ENCODE results near the gene KIF3B.
"Not testable (repeated sequence)": the region's sequence is repeated elsewhere in the genome, so short reads cannot be mapped to it uniquely, and the experiment has no call there.

Gene KIF3B

DNA sequence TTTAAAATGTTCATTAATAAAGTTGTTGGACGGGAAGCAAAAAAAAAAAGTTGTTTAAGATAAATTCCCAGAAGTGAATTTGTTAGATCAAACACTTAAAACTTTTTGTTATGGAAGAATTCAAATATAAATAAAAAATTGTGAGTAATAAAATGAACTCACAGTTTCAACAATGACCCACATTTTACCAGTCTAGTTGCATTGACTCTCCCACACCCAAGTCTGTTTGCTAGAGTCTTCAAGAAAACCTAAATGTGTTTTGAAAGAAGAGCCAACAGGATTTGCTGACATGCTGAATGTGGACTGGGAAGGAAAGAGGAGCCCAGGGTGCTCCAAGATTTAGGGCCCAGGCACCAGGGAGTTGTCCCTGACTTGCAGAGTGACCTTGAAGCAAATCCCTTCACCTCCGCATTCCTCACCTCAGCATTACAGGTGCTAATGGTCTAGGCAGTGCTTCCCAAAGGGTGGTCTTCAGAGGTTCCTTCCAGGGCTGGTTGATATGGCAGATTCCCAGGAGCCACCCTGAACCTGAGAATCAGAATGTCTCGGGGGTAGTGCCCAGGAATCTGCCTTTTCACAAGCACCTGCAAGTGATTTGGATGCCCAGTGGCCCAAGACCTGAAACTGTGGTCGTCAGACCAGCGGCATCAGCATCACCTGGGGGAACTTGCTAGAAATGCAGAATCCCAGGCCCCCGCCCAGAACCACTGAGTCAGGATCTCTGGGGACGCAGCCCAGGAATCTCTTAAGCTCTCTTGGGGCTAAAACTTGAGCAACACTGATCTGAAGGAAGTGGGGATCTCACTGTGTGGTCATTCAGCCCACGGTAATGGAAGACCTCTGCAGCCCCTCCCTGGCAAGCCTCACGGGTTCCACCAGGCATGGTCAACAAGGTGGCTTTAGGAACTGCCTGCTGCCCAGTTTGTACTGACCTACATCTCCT is 38.7 kb upstream of the KIF3B start:
- CTCF ChIA-PET, result no interaction called here
- H3K4me1 Mint-ChIP-seq, result peaks cover 5% of the 10 kb centered on the region
- H3K27me3 Mint-ChIP-seq, result no peaks in the 10 kb centered on the region
- H3K36me3 Mint-ChIP-seq, result peaks cover 28% of the 10 kb centered on the region
- H3K9me3 Mint-ChIP-seq, result no peaks in the 10 kb centered on the region
- H3K4me3 Mint-ChIP-seq, result no peak overlapping the region
- H3K27ac Mint-ChIP-seq, result no peak overlapping the region
- DNase-seq, result no peak

DNA sequence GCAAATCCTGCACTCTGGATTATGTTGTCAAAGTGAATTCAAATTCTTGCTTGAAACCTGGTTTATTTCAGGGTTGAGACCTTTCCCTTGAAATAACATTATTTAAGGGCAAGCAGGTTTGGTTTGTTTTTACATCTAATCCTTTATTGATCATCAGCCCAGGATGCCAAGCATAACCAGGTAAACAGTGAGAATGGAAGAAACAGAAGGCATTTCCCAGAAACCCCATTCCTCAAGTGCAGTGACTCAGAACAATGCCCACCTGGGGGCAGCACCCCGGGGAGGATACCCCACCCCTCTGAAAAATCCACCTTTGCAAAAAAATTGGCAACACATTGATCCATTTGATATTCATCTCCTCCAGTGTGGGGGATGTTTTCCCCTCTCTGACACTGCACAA is 37.2 kb upstream of the KIF3B start:
- no peak overlapping the region for H3K4me3 Mint-ChIP-seq
- no peaks in the 10 kb centered on the region for H3K4me1 Mint-ChIP-seq
- H3K27me3 Mint-ChIP-seq, result no peaks in the 10 kb centered on the region
- CTCF ChIA-PET, result no interaction called here
- no peak overlapping the region for H3K27ac Mint-ChIP-seq
- H3K36me3 Mint-ChIP-seq, result peaks cover 16% of the 10 kb centered on the region
- no peak for DNase-seq
- H3K9me3 Mint-ChIP-seq, result no peaks in the 10 kb centered on the region

DNA sequence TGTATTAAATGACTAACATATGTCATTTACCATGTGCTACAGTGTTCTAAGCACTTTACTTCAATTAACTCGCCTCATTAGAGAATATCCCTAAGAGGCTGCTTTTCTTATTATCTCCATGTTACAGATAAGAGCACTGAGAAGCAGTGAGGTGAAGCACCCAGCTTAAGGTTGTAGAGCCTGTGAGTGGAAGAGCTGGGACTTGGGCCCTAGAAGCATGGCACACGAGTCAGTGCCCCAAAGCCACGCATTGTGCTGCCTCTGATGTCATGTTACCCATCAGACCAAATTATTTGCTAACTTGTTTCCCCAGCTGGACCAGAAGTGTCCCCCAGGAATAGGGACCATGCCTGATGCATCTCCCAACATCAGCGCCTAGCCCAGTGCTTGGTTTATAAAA is 35.6 kb upstream of the KIF3B start:
- CTCF ChIA-PET, result interaction anchor here (1.0 kb wide), 1 partner anchor 11 kb away, joined by 3 read pairs; no protein-coding TSS in a partner anchor
- no peak overlapping the region for H3K4me3 Mint-ChIP-seq
- H3K36me3 Mint-ChIP-seq, result peaks cover 6% of the 10 kb centered on the region
- H3K27me3 Mint-ChIP-seq, result no peaks in the 10 kb centered on the region
- no peak overlapping the region for H3K27ac Mint-ChIP-seq
- no peaks in the 10 kb centered on the region for H3K4me1 Mint-ChIP-seq
- DNase-seq, result no peak
- H3K9me3 Mint-ChIP-seq, result no peaks in the 10 kb centered on the region

DNA sequence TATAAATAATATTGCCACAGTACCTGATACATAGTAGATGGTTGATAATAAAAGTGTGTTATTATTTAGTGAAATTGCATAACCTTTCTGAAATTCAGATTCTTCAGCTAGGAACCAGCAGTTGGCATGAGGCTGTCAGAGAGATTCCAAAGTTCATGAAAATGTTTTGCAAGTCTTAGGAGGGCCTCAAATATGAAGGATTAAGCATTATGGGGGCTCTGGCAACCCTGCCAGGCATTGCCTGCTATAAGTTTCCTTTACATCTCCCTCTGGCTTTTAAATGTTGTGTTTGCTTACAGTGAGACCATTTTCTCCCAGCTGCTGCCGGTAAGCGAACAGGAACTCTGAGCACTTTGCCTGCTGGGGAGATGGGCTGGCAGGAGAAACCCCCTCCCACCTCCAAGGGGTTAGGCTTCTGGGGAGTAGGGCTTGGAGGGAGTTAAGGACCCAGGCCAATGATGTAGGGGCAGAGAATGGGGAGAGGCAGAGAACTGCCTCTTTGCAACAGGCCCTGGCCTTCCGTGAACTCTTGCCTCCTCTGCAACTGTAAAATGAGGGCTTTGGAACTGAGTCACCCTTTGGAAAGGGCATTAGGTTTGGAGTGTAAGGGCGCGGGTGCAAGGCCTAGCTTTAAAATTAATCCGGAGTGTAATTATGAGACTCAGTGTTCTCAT is 33.2 kb upstream of the KIF3B start:
- DNase-seq, result no peak
- H3K27ac Mint-ChIP-seq, result no peak overlapping the region
- no peak overlapping the region for H3K4me3 Mint-ChIP-seq
- peaks cover 4% of the 10 kb centered on the region for H3K4me1 Mint-ChIP-seq
- no peaks in the 10 kb centered on the region for H3K27me3 Mint-ChIP-seq
- H3K36me3 Mint-ChIP-seq, result no peaks in the 10 kb centered on the region
- CTCF ChIA-PET, result interaction anchor here (2.0 kb wide), 1 partner anchor 12 kb away, joined by 6 read pairs; no protein-coding TSS in a partner anchor
- no peaks in the 10 kb centered on the region for H3K9me3 Mint-ChIP-seq

DNA sequence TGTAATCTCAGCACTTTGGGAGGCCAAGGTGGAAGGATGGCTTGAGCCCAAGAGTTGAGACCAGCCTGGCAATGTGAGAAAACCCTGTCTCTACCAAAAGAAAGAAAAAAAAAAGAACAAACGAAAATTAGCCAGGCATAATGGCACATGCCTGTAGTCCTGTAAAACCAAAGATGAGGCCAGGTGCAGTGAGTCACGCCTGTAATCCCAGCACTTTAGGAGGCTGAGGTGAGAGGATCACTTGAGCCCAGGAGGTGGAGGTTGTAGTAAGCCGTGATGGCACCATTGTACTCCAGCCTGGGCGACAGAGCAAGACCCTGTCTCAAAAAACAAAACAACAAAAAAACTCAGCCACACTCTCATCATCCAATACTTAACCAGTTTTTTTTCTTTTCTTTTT is 32.5 kb upstream of the KIF3B start:
- DNase-seq, result no peak
- CTCF ChIA-PET, result interaction anchor here (2.0 kb wide), 1 partner anchor 13 kb away, joined by 6 read pairs; no protein-coding TSS in a partner anchor
- no peaks in the 10 kb centered on the region for H3K36me3 Mint-ChIP-seq
- no peak overlapping the region for H3K27ac Mint-ChIP-seq
- H3K4me3 Mint-ChIP-seq, result no peak overlapping the region
- no peaks in the 10 kb centered on the region for H3K27me3 Mint-ChIP-seq
- H3K9me3 Mint-ChIP-seq, result no peaks in the 10 kb centered on the region
- peaks cover 10% of the 10 kb centered on the region for H3K4me1 Mint-ChIP-seq

DNA sequence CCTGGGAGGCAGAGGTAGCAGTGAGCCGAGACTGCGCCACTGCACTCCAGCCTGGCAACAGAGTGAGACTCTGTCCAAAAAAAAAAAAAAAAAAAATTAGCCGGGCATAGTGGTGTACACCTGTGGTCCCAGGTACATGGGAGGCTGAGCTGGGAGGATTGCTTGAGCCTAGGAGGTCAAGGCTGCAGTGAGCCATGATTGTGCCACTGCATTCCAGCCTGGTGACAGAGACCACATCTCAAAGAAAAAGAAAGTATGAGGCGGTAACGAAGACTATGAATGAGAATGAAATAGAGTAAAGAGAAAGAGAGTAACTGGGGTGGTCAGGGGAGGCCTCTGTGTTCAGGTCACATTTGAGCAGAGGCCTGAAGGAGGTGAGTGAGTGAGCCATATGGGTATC is 31.2 kb upstream of the KIF3B start:
- DNase-seq, H3K27ac Mint-ChIP-seq, CTCF ChIA-PET, H3K4me1 Mint-ChIP-seq, H3K36me3 Mint-ChIP-seq, H3K27me3 Mint-ChIP-seq, H3K4me3 Mint-ChIP-seq, H3K9me3 Mint-ChIP-seq: not testable (repeated sequence)

DNA sequence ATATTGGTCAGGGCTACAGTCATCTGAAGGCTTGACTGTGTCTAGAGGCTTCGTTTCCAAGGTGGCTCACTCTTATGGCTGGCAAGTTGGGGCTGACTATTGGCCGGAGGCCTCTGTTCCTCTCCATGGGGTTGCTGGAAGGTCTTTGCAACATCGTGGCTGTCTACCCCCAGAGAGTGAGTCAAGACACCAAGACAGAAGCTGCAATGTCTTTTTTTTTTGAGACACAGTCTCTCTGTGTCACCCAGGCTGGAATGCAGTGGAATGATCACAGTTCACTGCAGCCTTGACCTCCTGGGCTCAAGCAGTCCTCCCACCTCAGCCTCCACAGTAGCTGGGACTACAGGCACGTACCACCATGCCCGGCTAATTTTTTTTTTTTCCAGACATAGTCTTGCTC is 29.4 kb upstream of the KIF3B start:
- Mint-ChIP-seq H3K9me3 (no peaks in the 10 kb centered on the region), H3K4me3 (no peak overlapping the region), H3K36me3 (peaks cover 2% of the 10 kb centered on the region), H3K4me1 (peaks cover 20% of the 10 kb centered on the region), H3K27ac (no peak overlapping the region), H3K27me3 (no peaks in the 10 kb centered on the region)
- no peak for DNase-seq
- CTCF ChIA-PET, result no interaction called here

DNA sequence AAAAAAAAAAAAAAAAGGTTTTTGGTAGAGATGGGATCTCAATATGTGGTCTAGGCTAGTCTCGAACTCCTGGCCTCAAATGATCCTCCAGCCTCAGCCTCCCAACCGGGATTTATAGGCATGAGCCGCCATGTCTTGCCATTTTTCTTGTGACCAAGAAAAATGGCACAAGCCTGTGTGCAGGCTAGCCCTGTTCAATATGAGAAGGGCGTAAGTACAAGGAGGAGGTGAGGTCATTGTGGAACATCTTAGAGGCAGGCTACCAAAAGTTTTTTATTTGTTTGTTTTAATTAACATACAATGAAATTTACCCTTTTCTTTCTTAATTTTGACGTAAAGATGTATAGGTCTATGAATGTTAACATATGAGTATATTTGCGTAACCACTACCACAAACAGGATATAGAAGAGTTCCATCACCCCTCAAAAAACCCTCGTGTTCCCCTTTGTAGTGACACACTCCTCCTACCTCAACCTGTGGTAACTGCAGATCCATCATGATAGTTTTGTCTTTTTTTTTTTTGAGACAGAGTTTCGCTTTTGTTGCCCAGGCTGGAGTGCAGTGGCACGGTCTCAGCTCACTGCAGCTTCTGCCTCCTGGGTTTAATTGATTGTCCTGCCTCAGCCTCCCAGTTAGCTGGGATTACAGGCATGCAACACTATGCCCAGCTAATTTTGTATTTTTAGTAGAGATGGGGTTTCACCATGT is 28.3 kb upstream of the KIF3B start:
- no peak overlapping the region for H3K4me3 Mint-ChIP-seq
- peak overlapping the region; percentile 81 for H3K27ac Mint-ChIP-seq
- CTCF ChIA-PET, result interaction anchor here (0.6 to 0.7 kb wide), 2 partner anchors 16 to 403 kb away, joined by 3 read pairs; no protein-coding TSS in a partner anchor
- peaks cover 23% of the 10 kb centered on the region for H3K4me1 Mint-ChIP-seq
- peak; percentile 56 for DNase-seq
- no peaks in the 10 kb centered on the region for H3K9me3 Mint-ChIP-seq
- no peaks in the 10 kb centered on the region for H3K27me3 Mint-ChIP-seq
- H3K36me3 Mint-ChIP-seq, result peaks cover 2% of the 10 kb centered on the region

DNA sequence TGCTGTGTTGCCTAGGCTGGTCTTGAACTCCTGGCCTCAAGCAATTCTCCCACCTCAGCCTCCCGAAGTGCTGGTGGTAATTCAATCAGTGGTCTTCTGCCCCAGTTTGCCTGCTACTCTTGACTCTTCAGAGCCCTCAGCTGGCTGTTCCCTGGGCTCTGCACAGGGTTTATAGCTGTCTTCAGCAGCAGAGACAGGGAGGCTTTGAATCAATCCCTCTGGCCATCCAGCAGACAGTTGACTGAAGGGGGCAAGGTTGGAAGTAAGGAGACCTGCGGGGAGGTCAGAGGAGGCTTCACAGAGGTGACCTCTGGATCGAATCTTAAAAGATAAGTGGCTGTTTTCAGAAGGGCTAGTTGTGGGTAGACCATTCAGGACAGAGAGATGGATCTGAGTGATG is 26.0 kb upstream of the KIF3B start:
- Mint-ChIP-seq H3K9me3 (no peaks in the 10 kb centered on the region), H3K36me3 (peaks cover 2% of the 10 kb centered on the region), H3K27me3 (no peaks in the 10 kb centered on the region), H3K4me1 (peaks cover 23% of the 10 kb centered on the region), H3K27ac (no peak overlapping the region), H3K4me3 (no peak overlapping the region)
- CTCF ChIA-PET, result no interaction called here
- no peak for DNase-seq

DNA sequence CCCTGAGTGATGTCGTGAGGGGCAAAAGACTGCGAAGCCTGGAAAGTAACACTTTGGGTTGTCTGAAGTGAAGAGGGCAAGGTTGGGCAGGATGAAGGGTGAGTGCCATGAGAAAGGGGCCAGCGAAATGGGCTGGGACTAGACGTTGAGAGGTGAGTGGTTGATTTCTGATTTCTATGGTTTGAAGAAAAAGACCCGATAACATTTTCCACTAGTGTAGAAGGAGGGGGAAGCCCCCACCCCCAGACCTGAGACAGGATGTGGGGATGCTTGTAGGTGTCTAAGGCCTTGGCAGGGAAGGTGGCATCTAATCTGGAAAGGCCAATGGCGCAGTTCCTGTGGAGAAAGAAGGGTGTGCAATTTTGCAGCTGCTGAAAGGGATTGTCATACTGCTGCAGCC is 25.3 kb upstream of the KIF3B start:
- Mint-ChIP-seq H3K9me3 (no peaks in the 10 kb centered on the region), H3K27ac (peak overlapping the region; percentile 45), H3K27me3 (no peaks in the 10 kb centered on the region), H3K4me3 (no peak overlapping the region), H3K36me3 (peaks cover 2% of the 10 kb centered on the region), H3K4me1 (peaks cover 25% of the 10 kb centered on the region)
- peak; percentile 42 for DNase-seq
- CTCF ChIA-PET, result interaction anchor here (1.2 kb wide), 1 partner anchor 11 kb away, joined by 3 read pairs; no protein-coding TSS in a partner anchor

DNA sequence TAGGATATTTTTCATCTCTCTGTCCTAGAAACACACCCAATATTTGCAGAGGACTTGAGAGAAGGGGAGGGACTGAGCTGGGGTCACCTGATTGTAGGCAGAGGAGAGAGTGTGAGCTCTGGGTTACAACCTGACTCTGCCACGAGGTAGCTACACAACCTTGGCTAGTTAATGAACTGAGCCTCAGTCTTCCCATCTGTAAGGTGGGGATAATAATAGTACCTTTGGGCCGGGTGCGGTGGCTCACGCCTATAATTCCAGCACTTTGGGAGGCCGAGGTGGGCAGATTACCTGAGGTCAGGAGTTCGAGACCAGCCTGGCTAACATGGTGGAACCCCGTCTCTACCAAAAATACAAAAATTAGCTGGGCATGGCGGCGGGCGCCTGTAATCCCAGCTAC is 16.5 kb upstream of the KIF3B start:
- H3K36me3 Mint-ChIP-seq, DNase-seq, H3K27ac Mint-ChIP-seq, H3K9me3 Mint-ChIP-seq, H3K4me1 Mint-ChIP-seq, H3K27me3 Mint-ChIP-seq, CTCF ChIA-PET, H3K4me3 Mint-ChIP-seq: not testable (repeated sequence)

DNA sequence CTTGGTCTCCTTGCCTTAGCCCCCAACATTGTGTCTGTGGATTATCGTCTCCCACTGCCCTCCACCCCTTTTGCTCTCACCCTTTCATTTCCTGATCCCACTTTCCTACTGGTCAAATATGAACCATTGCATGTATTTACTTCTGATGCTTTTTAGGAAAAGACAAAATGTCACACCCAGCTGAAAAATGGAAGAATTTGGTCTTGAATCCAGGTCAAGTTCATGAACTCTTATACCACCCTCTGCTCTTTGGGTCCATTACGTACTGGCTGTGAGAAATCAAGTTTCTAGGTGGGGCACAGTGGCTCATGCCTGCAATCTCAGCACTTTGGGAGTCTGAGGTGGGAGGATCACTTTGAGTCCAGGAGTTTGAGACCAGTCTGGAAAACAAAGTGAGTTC is 15.8 kb upstream of the KIF3B start:
- DNase-seq, result no peak
- CTCF ChIA-PET, result no interaction called here
- Mint-ChIP-seq H3K9me3 (no peaks in the 10 kb centered on the region), H3K36me3 (no peaks in the 10 kb centered on the region), H3K4me1 (peaks cover under 1% of the 10 kb centered on the region), H3K27ac (no peak overlapping the region), H3K4me3 (no peak overlapping the region), H3K27me3 (peaks cover 4% of the 10 kb centered on the region)

DNA sequence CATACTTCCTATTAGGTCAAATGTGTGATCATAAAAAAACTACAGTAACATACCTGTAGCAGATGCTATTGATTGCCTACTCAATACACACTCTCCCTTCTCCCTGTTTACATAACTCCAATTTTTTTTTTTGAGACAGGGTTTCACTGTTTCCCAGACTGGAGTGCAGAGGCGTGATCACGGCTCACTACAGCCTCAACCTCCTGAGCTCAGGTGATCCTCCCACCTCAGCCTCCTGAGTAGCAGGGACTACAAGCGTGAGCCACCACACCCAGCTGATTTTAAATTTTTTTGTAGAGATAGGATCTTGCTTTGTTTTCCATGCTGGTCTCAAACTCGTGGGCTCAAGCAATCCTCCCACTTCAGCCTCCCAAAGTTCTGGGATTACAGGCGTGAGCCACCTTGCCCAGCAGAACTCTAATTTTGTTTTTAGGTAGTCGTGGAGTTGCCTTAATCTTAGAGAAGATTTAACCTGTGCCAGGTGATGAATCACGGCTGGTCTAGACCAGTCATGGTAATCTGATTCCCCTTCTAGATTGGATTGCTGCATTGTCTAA is 14.0 kb upstream of the KIF3B start:
- Mint-ChIP-seq H3K9me3 (no peaks in the 10 kb centered on the region), H3K27me3 (peaks cover 4% of the 10 kb centered on the region), H3K36me3 (no peaks in the 10 kb centered on the region), H3K27ac (no peak overlapping the region), H3K4me3 (no peak overlapping the region), H3K4me1 (no peaks in the 10 kb centered on the region)
- no peak for DNase-seq
- CTCF ChIA-PET, result no interaction called here

DNA sequence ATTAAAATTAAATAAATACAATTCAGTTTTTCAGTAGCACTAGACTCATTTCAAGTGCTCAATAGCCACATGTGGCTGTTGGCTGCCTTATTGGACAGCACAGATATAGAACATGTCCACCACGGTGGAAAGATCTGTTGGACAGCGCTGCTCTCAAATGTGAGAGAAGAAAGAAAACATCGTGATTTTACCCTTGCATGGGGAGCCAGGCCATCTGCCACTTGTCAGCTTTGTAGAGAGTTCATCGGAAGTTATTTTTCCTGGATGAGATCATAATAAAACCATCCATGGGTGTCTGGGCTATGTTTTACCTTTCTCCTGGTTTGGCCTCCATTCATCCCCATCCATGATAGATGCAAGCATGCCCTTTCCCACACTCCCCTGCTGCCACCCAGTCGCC is 5.8 kb upstream of the KIF3B start:
- H3K9me3 Mint-ChIP-seq, result peaks cover 3% of the 10 kb centered on the region
- no peak overlapping the region for H3K4me3 Mint-ChIP-seq
- H3K27ac Mint-ChIP-seq, result no peak overlapping the region
- H3K27me3 Mint-ChIP-seq, result peaks cover 6% of the 10 kb centered on the region
- DNase-seq, result no peak
- H3K36me3 Mint-ChIP-seq, result no peaks in the 10 kb centered on the region
- H3K4me1 Mint-ChIP-seq, result peaks cover 7% of the 10 kb centered on the region
- CTCF ChIA-PET, result no interaction called here
